Calu3 (cell line): ENCODE measurements around the gene DEFB132. TPM values are rescaled to one million over a fixed set of nuclear protein-coding genes. Genes with fewer than 3 reads are reported as not detected.

ENCODE experiments used
- Bru-seq: library from RNA; stranded (reverse); fragments of 400-500 nt; gene quantifications from one replicate; lab custom pipeline; 2021; lab: Mats Ljungman, UMichigan
- BruChase-seq, 2 experiments: library from RNA; stranded (reverse); fragments of 400-500 nt; gene quantifications; one replicate each; lab custom pipeline; 2021; lab: Mats Ljungman, UMichigan
- BruUV-seq: library from RNA; stranded (reverse); fragments of 400-500 nt; replicated peaks from 2 replicates; lab custom pipeline; 2021; lab: Mats Ljungman, UMichigan
- CTCF ChIA-PET: fragments of 300-600 bp; sonication (Branson Sonifier 250); formaldehyde crosslinking; loops from one replicate; lab custom pipeline; 2022; ENCODE audit warnings: antibody characterized with exemption; lab: Charles Lee
- DNase-seq: peaks from one replicate; pipeline ENCODE4 v3.0.0; 2022
- H3K27ac Mint-ChIP-seq: one replicate; pipeline ENCODE4 v1.8.0; 2022; ENCODE audit warnings: mixed read lengths; ENCODE audit not compliant: unreplicated experiment
- H3K27me3 Mint-ChIP-seq: one replicate; pipeline ENCODE4 v1.8.0; 2022; ENCODE audit warnings: mixed read lengths; ENCODE audit not compliant: unreplicated experiment
- H3K36me3 Mint-ChIP-seq: one replicate; pipeline ENCODE4 v1.8.0; 2022; ENCODE audit warnings: mild to moderate bottlenecking, moderate library complexity, mixed read lengths; ENCODE audit not compliant: insufficient read depth, unreplicated experiment
- H3K4me1 Mint-ChIP-seq: one replicate; pipeline ENCODE4 v1.8.0; 2022; ENCODE audit warnings: mild to moderate bottlenecking, low read depth, mixed read lengths; ENCODE audit not compliant: unreplicated experiment
- H3K4me3 Mint-ChIP-seq: one replicate; pipeline ENCODE4 v1.8.0; 2022; ENCODE audit warnings: mild to moderate bottlenecking, low read depth, moderate library complexity, mixed read lengths; ENCODE audit not compliant: unreplicated experiment
- H3K9me3 Mint-ChIP-seq: one replicate; pipeline ENCODE4 v1.8.0; 2022; ENCODE audit warnings: low read depth, mixed read lengths; ENCODE audit not compliant: unreplicated experiment
- intact Hi-C: fragments of 100-400 bp; cut with micrococcal nuclease; formaldehyde crosslinking; loops from one replicate; pipeline ENCODE4 v1.10.0; 2022; ENCODE audit not compliant: unreplicated experiment
- long read RNA-seq: library from polyadenylated mRNA; stranded (forward); transcript quantifications from one replicate; pipeline ENCODE4 v2.0.0, GENCODE V29; 2022
- total RNA-seq: library from RNA; stranded (reverse); gene quantifications from 2 replicates; pipeline ENCODE4 v1.2.3, GENCODE V29; 2022
- TF ChIP-seq, protein P1 (sequence below): fragments of 200-600 bp; IDR thresholded peaks from one replicate; pipeline ENCODE4 v1.8.0; 2022; ENCODE audit warnings: antibody characterized with exemption; ENCODE audit not compliant: unreplicated experiment

DEFB132 gene
- total RNA-seq: not detected in 2 replicates
- Bru-seq, nascent RNA: not detected
- not detected for BruChase-seq, experiment 1, labeled RNA remaining after a 6-hour chase
- not detected for BruChase-seq, experiment 2, labeled RNA remaining after a 2-hour chase
- long read RNA-seq: 0 reads

DNA sequence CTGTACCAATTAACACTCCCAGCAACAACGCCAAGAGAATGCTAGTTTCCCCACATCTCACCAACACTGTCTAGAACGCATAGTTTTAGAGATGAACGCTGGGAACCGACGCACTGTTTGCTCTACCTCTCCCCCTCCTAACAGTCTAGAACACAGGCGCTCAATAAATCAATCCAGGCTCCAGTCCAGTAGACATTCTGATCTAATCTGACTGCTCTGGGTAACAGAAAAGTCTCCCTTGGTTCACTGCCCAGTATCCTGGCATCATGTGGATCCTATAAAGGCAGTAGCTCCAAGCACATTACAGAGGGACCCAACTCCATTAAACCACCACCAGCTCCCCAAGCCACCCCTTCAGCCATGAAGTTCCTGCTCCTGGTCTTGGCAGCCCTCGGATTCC is at the start of gene DEFB132:
Gene DEFB132, plus strand, starts transcription at position 306 of the 400 bp plus-strand sequence. Its CDS starts 55 bp downstream, at position 361.
- DNase-seq: no peak
- TF ChIP-seq, protein P1, sequence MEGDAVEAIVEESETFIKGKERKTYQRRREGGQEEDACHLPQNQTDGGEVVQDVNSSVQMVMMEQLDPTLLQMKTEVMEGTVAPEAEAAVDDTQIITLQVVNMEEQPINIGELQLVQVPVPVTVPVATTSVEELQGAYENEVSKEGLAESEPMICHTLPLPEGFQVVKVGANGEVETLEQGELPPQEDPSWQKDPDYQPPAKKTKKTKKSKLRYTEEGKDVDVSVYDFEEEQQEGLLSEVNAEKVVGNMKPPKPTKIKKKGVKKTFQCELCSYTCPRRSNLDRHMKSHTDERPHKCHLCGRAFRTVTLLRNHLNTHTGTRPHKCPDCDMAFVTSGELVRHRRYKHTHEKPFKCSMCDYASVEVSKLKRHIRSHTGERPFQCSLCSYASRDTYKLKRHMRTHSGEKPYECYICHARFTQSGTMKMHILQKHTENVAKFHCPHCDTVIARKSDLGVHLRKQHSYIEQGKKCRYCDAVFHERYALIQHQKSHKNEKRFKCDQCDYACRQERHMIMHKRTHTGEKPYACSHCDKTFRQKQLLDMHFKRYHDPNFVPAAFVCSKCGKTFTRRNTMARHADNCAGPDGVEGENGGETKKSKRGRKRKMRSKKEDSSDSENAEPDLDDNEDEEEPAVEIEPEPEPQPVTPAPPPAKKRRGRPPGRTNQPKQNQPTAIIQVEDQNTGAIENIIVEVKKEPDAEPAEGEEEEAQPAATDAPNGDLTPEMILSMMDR: no peak
- peaks cover 7% of the 10 kb centered on the region for H3K4me1 Mint-ChIP-seq
- peaks cover 43% of the 10 kb centered on the region for H3K27me3 Mint-ChIP-seq
- no peak within 1 kb of the TSS for H3K4me3 Mint-ChIP-seq
- no peaks in the 10 kb centered on the region for H3K36me3 Mint-ChIP-seq
- no peaks in the 10 kb centered on the region for H3K9me3 Mint-ChIP-seq
- intact Hi-C loops: no loop called here
- CTCF ChIA-PET: no interaction called here
- H3K27ac Mint-ChIP-seq: no peak within 1 kb of the TSS
- BruUV-seq: no TSS peak

DNA sequence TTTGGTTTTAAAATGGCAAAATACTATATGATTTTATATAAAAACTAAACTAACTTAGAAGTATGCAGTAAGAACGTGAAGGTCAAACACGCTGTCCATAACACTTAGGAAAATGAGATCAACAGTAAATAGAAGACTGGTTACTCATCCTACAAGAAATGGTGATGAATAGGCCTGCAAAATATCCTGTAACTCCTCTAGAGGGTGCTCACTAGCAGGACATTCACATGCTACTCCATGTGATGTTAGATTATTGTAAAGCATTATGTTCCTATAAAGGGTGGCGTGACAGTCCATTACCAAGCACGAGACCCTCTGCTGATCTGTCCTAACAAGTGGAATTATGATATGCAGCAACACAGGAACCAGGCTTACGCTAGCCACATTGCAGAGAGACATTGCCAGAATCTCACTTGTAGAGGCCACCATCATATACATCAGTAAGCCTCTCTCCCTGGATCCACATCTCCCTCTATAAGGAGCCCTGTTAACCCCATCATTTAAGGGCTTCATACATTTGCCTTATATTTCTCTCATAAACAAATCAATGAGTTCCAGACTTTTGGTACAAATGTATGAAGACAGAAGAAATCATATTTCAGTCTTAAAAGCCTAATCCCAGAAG is 48.5 kb upstream of the DEFB132 start:
- CTCF ChIA-PET: no interaction called here
- Mint-ChIP-seq H3K4me1 (no peaks in the 10 kb centered on the region), H3K9me3 (no peaks in the 10 kb centered on the region), H3K27ac (no peak overlapping the region), H3K4me3 (no peak overlapping the region), H3K36me3 (no peaks in the 10 kb centered on the region), H3K27me3 (peaks cover 43% of the 10 kb centered on the region)
- BruUV-seq: no TSS peak
- DNase-seq: peak; percentile 1
- TF ChIP-seq, protein P1: no peak
- intact Hi-C loops: loop anchor here (5.0 kb wide), 1 partner anchor 123 kb away; no protein-coding TSS in a partner anchor

DNA sequence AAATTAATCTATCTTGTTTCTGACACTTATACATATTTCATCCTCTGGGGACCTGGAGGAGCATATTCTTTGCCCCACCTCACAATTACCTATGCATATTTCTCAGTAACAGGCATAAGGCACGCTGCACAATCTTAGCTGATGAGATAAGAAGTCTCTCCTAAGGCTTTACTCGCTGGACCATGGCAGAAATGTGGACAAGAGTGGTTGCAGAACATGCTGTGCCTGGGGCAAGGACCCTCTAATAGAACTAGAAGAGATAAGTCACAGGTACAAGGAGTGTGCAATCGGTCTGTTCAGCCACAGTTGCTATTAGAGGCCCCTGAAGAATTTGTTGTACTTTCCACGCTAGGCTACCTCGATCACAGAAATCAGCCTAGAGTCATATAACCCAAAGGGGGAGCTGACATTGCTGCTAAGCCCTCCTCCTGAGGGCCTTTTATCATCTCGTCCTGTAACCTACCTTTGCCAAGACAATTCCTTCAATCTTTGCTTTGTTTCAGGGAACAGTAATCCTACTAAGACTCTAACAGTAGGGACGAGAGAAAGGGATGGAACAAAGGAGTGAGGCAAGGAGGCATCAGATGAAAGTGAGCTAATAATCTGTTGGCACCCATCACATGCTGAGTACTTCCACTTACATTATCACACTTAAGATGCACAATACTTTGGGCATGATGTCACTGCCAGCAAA is 46.6 kb upstream of the DEFB132 start:
- Mint-ChIP-seq H3K27me3 (peaks cover 30% of the 10 kb centered on the region), H3K4me1 (no peaks in the 10 kb centered on the region), H3K4me3 (no peak overlapping the region), H3K36me3 (no peaks in the 10 kb centered on the region), H3K9me3 (no peaks in the 10 kb centered on the region), H3K27ac (no peak overlapping the region)
- BruUV-seq: no TSS peak
- intact Hi-C loops: no loop called here
- CTCF ChIA-PET: no interaction called here
- DNase-seq: no peak
- TF ChIP-seq, protein P1: no peak

GRCh38 chr20:214383-214782 is 43.1 kb upstream of the DEFB132 start:
- H3K27ac Mint-ChIP-seq: no peak overlapping the region
- CTCF ChIA-PET: no interaction called here
- no peak for DNase-seq
- H3K36me3 Mint-ChIP-seq: no peaks in the 10 kb centered on the region
- peaks cover 60% of the 10 kb centered on the region for H3K27me3 Mint-ChIP-seq
- BruUV-seq: no TSS peak
- no peaks in the 10 kb centered on the region for H3K9me3 Mint-ChIP-seq
- intact Hi-C loops: no loop called here
- H3K4me3 Mint-ChIP-seq: no peak overlapping the region
- TF ChIP-seq, protein P1: no peak
- no peaks in the 10 kb centered on the region for H3K4me1 Mint-ChIP-seq
